Stromal cell of bone marrow (primary cell): ENCODE data around the gene CD68.

ENCODE experiments used
- DNase-seq: peaks from one replicate; pipeline ENCODE4 v3.0.0-alpha.2; 2012; ENCODE audit warnings: low read depth

The CD68 gene

GRCh38 chr17:7579001-7579833, at the start of gene CD68:
Gene CD68 (plus strand): TSS chr17:7579638. CDS start chr17:7579678, 40 bp downstream.
- DNase-seq: peak; percentile 96

DNA sequence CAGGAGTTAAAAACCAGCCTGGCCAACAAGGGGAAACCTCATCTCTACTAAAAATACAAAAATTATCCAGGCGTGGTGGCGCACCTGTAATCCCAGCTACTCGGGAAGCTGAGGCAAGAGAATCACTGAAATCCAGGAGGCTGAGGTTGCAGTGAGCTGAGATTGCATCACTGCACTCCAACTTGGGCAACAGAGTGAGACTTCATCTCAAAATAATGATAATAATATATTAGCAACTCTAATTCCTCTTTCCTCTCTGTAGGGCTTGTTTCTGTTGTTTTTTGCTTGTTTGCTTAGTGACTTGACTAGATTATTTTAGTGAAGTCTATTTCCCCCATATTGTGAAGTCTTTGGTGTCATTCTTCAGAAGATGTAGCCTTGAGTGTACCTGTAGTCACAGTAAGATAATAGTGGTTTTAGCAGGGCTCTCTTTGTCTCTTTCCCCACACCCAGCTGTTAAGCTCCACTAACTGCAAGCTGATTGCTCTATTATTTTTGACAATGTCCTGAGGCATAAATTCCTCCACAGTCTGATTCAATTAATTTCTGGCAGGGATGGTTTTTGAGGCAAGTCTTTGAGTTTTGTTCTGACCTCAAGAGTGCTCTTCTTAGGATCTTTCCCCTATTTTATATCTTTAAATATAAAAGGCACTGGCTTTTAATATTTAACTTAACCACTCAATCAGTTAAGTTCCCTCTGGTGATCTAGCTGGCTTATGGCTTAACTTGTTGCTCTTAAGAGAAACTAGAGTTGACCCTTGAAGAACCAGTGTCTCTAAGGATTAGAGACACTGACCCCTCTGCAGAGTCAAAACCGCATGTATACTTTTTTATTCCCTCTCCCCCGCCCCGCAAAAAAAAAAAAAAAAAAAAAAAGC, 49.2 kb upstream of the CD68 start:
- DNase-seq: no peak

DNA sequence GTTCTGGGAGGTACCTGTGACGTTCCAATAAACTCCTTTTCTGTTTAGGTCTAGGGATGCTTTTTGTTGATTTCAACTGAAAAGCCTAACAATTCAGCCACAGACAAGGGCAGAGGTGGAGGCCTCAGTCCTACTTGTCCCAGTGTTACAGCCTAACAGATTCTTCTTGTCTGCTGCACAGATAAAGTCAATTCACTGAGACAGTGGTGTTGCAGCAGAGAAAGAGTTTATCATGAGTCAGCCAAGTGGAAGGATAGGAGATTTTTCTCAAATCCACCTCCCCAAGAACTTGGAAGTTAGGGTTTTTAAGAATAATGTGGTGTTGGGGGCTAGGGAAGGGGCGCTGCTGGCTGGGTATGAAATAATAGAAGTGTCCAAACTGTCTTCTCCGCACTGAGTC, 41.4 kb upstream of the CD68 start:
- no peak for DNase-seq

GRCh38 chr17:7538891-7539545, 40.4 kb upstream of the CD68 start:
- no peak for DNase-seq

DNA sequence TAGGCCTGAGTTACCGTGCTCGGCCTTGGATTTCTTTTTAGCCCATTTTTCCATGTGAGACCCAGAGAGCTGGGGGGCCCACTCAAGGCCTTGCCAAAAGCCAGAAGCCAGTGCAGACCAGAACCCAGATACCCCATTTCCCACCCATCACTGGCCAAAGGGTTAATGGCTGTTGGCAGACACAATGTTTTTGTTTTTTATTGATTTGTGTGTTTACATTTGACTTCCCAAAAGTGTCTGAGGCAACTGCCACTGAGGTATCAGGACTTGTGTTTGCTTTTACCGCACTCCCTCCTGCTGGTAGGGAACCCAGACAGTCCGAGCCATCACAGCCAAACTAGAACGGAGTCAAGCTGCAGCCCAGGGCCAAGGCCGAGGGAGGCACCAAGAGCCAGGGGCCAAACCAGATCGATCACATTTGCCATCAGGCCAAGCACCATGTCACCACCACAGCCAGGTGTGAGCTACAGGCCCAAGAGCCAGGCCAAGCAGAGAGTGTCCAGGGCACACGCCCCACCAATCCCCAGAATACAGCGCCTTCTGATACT, 38.3 kb upstream of the CD68 start:
- DNase-seq: no peak

- DNase-seq: no peak
Measured at GRCh38 chr17:7544911-7545310, 34.5 kb upstream of the CD68 start.

GRCh38 chr17:7548585-7549400, 30.6 kb upstream of the CD68 start, which contains the start of gene TNFSF12:
Gene TNFSF12 (plus strand): TSS chr17:7549058. CDS start chr17:7549154, 96 bp downstream.
- DNase-seq: no peak

GRCh38 chr17:7549401-7550055, 29.9 kb upstream of the CD68 start:
- DNase-seq: no peak

- DNase-seq: no peak
Measured at GRCh38 chr17:7550344-7550743, 29.1 kb upstream of the CD68 start.

GRCh38 chr17:7551396-7551795, 28.0 kb upstream of the CD68 start:
- no peak for DNase-seq

GRCh38 chr17:7552621-7553051, 26.8 kb upstream of the CD68 start:
- no peak for DNase-seq

DNA sequence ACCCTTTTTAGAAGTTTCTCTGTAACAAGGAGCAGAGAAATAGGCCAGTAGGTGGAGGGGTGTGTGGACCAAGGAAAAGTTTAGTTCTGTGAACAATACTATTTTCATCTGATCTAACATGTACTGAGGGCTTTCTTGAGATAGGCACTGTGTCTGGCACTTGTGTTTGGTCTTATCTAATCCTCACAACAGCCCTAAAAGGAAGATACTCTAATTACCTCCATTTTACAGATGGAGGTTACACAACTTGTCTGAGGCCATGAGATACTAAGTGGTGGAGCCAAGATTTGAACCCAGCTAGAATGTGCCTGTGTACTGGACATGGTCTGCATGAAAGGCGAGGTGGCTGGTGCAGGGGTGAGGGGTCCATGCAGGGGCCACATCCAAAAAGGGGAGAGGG, 26.1 kb upstream of the CD68 start:
- DNase-seq: no peak

- DNase-seq: no peak
Measured at GRCh38 chr17:7555320-7555948, 24.0 kb upstream of the CD68 start.

DNA sequence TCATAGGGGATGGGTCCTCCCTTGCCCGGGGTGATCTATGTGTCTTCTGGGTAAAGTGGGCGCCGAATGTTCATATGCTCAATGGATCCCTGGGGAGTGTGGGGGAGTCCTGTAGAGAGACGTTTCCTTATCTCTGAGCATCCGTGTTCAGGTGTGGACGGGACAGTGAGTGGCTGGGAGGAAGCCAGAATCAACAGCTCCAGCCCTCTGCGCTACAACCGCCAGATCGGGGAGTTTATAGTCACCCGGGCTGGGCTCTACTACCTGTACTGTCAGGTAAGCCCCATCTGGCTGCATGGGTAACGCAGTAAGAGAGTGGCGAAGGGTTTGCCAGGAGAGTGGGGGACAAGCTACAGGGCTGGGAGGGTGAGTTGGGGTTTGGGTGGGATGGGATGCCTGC, 22.8 kb upstream of the CD68 start:
- no peak for DNase-seq

- no peak for DNase-seq
Measured at GRCh38 chr17:7557147-7557764, 22.2 kb upstream of the CD68 start.

GRCh38 chr17:7557775-7558543, 21.5 kb upstream of the CD68 start:
- DNase-seq: peak; percentile 54

- no peak for DNase-seq
Measured at GRCh38 chr17:7558544-7559319, 20.7 kb upstream of the CD68 start, which contains the start of gene TNFSF13. Gene TNFSF13 (plus strand): TSS chr17:7558750. CDS start chr17:7559040, 290 bp downstream.
